ENCODE data around the gene MYO3B.
"Not testable (repeated sequence)": the region's sequence is repeated elsewhere in the genome, so short reads cannot be mapped to it uniquely, and the experiment has no call there.

Gene MYO3B

GRCh38 chr2:170578606-170579005 is 400.7 kb downstream of the MYO3B start:
- DNase-seq = no peak

- DNase-seq = no peak
These were observed 401.6 kb downstream of the MYO3B start for GRCh38 chr2:170579511-170579910.

DNA sequence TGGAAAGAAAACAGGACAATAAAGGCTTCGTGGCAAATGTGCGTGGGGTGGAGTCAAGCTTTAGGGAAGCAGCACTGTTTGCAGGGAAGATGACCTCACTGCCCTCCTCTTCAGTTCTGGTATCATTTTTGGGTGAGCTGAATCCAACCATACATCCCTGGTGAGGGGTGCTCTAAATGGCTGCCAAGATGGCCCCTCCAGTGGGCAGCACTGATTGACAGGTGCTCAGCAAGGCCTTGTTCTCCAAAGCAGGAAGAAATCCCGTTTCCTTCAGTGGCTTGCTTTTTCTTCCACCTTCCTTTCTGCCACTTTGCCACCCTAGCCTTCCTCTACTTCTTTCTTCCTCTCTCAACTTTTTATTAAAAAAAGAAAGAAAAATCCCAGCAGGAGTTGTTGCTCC is 404.4 kb downstream of the MYO3B start:
- DNase-seq = no peak

DNA sequence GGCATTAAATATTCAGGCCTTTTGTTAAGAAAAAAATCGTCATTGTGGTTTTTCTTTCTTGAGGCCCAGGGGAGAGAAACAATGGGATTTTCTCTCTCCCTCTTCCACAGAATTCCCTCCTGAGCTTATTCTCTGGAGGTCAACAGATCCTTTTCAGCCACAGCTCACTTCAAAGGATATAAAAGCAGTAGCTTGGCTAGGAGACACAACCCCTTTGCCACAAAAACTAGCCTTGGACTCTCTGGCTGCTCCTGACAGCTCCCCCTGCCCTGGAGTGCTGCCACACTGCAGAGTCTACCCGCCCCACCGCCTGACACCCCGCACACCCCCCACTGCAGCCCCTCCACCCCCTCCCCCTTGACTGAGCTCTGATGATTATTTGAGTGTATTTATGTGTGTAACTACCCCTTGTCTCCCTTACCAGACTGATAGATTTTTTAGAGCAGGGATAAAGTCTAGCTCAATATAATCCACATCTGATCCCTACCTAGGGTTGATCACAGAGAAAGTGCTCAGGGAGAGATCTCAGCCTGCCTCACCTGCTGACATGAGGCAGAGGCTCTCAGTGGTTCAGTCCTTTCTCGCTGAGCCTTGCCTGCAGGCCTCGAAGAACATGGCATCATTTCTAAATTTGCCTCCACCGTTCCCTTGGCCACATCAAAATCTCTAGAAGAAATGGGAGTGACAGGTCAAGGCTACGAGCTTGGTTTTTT is 405.0 kb downstream of the MYO3B start:
- no peak for DNase-seq

- no peak for DNase-seq
These were observed 407.1 kb downstream of the MYO3B start for GRCh38 chr2:170585067-170585466.

DNA sequence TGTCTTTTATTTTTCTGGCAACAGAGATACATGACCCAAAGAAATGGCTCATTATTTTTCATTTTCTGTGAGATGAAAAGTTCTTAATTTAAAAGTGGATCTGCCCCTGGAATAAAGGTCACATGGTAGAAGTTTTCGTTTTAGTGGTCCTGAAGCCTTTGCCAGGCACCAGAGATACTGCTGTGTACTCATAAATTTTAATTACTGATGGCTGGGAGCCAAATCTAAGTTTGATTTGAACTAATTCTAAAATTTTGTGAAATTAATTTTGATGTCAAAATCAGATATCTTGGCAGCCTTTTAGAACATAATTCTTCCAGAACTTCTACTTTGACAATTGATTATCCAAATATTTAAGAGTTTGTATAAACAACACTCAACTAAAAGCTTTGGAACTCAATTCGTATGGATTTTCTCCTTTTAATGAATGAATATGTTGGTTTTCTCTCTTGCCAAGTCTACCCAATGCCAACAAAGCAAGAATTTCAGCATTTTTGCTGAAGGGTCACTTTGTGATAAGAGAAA is 408.7 kb downstream of the MYO3B start:
- DNase-seq = no peak

- no peak for DNase-seq
These were observed 409.2 kb downstream of the MYO3B start for GRCh38 chr2:170587117-170587516.

DNA sequence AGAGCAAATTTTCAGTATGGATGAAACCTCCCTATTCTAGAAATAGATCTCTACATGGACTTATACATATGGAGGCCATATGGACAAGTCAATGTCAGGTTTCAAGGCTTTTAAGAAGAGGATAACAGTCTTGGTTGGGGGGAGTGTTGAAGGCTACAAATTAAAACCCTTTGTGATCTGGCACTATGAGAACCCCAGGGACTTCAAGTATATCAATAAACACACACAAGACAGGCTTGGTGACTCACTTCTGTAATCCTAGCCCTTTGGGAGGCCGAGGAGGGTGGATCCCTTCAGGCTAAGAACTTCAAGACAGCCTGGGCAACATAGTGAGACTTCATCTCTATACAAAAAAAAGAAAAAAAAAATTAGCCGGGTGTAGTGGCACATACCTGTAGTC is 410.0 kb downstream of the MYO3B start:
- peak; percentile 26 for DNase-seq

GRCh38 chr2:170588729-170589128 is 410.8 kb downstream of the MYO3B start:
- no peak for DNase-seq

DNA sequence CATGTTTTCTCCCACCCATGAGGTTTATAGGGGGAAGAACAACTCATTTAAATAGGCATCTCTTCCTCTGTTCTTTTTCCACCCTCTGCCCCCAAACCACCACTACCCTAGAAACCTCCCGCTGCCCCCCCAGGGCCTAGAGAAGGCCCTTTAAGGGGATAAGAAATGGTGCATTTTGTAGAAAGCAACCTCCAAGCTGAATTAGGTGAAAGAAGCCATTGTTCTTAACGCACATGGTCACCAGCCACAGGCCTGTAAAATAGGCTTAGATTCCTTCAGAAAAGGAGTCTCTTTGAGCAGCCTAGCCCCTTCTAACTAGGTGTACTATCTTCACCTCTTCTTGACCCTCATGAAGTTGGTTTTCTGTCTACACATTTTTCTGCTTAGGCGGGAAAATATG is 418.6 kb downstream of the MYO3B start:
- no peak for DNase-seq

DNA sequence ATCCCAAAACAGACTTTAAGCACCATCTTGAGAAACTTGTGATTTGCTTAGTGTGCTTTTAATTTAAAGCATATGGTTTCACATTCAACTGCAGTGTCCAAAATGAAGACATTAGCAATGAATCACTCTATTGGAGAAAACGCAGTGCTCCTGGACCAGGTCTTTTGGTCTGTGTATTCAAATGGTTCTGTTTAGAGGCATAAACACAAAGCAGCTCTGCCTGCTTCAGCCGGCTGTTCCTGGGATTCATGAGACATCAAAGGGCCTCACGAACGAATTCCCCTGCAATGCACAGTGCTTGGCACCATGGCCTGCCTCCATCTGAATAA is 420.1 kb downstream of the MYO3B start:
- no peak for DNase-seq

GRCh38 chr2:170601489-170601888 is 423.5 kb downstream of the MYO3B start:
- DNase-seq = no peak

- no peak for DNase-seq
These were observed 427.9 kb downstream of the MYO3B start for GRCh38 chr2:170605862-170606261.

- no peak for DNase-seq
These were observed 429.2 kb downstream of the MYO3B start for GRCh38 chr2:170607171-170607570.

DNA sequence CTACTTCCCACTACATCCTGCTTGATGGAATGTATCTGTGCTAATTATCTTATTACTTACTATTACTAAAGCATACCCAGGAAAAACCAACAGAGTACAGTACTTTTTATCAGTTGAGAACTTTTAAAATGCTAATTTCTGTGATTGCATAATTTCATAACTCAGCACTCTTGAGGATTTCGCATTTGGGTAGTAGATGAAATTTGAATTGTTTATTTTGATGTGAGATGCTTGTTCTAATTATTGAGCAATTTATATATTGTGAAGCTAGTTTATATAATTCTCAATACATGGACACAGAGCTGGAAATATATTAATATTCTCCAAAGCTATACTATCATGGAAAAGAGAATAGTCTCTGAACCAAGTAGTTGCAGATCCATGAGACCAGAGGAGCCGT is 432.7 kb downstream of the MYO3B start:
- DNase-seq = no peak

DNA sequence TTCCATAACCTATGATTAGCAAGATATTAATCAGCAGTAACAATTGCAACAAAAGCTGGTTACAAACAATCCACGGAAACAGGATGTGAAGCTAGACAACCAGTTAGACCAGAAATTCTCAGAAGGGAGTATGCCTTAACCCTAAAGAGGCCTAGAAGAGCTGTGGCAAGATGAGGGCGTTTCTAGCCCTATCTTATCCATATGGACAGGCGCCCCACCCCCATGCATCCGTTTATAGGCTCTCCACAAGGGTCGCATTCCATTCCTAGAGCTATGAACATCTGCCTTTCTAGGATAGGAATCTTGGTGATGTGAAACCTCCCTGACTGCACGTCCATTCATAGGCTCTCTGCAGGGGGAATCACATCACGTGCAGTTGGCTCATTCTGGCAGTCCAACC is 441.0 kb downstream of the MYO3B start:
- DNase-seq = not testable (repeated sequence)

DNA sequence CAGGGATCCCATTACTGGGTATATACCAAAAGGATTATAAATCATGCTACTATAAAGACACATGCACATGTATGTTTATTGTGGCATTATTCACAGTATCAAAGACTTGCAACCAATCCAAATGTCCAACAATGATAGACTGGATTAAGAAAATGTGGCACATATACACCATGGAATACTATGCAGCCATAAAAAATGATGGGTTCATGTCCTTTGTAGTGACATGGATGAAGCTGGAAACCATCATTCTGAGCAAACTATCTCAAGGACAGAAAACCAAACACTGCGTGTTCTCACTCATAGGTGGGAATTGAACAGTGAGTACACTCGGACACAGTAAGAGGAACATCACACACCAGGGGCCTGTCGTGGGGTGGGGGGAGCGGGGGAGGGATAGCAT is 457.1 kb downstream of the MYO3B start:
- not testable (repeated sequence) for DNase-seq

DNA sequence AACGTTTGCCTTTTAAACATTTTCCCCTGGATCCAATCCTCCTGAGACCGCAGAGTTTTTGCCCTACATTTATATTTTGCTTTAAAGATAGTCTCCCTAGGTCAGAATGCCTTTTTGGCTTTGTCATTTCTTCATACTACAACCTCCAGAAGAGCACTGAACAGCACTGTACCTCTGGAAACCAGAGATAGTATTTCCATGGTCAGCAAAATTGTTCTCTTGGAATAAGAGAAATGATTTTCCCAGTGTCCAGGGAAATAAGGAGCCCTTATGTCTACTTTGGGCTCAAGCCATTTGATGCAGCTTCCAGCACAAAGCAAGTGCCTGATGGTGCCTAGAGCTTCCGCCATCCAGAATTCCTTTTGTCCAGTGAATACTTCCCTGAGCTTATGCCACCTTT is 461.7 kb downstream of the MYO3B start:
- DNase-seq = no peak

DNA sequence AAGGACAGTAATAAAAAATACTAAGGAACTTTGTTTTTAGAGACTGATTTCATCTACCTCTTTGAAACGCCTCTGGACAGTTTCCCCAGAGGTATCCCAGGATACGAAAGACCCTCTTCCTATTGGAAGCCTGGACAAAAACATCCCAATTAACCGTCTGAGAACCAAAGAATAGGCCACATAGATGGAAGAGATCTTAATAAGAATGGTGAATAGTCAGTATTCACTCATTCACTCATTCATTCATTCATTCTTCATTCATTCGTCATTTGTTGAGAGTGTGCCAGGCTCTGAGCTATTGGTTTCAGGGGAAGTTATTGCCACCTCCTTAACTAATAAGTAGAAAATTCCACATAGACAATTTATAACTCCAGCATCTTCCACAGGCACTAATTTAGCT is 464.0 kb downstream of the MYO3B start:
- no peak for DNase-seq

GRCh38 chr2:170643346-170643745 is 465.4 kb downstream of the MYO3B start:
- no peak for DNase-seq

- no peak for DNase-seq
These were observed 469.9 kb downstream of the MYO3B start for GRCh38 chr2:170647741-170648436.

DNA sequence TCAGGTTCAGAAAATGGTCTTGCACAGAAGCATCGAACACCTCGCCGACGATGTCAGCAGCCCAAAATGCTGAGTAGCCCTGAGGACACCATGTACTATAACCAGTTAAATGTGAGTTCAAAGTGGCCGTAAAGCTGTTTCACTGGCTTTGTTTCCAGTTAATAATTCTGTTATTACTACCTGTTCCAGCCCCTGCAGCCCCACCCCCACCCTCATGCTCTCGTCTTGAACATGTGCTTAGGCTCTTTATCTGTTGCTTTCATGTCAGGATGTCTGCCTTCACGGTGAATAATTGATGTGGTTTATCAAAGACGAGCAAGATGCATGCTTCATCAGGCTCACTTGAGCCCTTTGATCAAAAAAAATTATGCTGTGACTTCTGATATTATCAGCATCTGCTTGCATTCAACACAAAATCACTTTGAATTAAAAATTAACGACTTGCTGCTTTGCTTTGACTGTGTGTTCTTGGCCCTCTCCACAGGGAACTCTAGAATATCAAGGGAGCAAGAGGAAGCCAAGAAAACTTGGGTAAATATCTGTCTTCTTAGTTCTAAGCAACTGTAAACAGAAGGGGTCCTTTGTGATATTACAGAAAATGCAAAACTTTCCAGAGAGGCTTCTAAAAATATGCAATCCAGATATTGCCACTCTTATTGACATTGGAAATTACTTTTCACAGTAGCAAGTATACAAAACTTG is 473.8 kb downstream of the MYO3B start:
- no peak for DNase-seq

GRCh38 chr2:170652637-170653417 is 474.9 kb downstream of the MYO3B start:
- no peak for DNase-seq

Data from DMS53 (cell line).